ENCODE results near the gene PIBF1. TPM values are rescaled to one million over a fixed set of nuclear protein-coding genes. Genes with fewer than 3 reads are reported as not detected.
A peak's percentile ranks its signal among the peaks of the same experiment; 100 is the strongest.

The PIBF1 gene
- total and polyA plus RNA-seq, 2 of the 4 experiments (the other 2 are of a cell fraction): 5.1 to 13.3 TPM

DNA sequence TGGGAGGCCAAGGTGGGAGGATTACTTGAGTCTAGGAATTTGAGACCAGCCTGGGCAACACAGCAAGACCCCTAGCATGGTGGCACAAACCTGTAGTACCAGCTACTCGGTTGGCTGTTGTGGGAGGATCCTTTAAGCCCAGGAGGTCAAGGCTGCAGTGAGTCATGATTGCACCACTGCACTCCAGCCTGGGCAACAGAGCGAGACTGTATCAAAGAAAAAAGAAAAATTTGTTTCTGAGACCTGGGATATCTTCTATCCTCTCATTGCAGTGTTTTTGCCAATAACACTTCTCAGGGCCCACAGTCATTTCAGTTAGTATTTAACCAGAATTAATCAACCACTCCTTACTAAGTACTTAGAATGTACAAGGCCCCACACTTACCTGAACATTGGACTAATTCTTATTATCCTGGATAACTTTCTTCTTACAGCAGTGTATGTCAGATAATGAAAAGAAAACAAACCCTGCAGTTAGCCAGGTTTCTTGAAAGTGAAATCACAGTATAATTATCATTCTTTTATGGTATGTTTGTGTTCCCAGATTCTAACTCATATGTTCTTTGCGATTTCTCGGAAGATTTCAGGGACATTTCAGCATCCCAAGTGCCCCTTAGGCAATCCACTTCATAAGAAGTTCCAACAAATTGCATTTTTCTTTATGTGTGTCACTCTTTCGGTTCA lies 201.3 kb downstream of the PIBF1 start:
- Histone ChIP-seq H3K9me3 (ENCODE audit: control insufficient read depth, insufficient read depth, low read length) (no peaks in the 10 kb centered on the region), H3K27me3 (ENCODE audit: control insufficient read depth, insufficient read depth, low read length) (no peaks in the 10 kb centered on the region), H4K20me1 (ENCODE audit: insufficient read depth, low read length) (no peaks in the 10 kb centered on the region), H3K4me1 (ENCODE audit: control insufficient read depth, insufficient read depth, low read length) (no peaks in the 10 kb centered on the region), H3K4me3 (ENCODE audit: insufficient read depth, low read depth, low read length) (no peak overlapping the region), H2AFZ (replicated peaks; ENCODE audit: low read length, poor library complexity) (no peak overlapping the region), H2AK5ac (ENCODE audit: low read depth, low read length) (peak overlapping the region; percentile 15; the same call in 1 of the 2 replicates), H3K4me2 (ENCODE audit: low read depth, low read length) (no peak overlapping the region), H4K5ac (ENCODE audit: low read depth, low read length) (no peak overlapping the region), H2AK9ac (replicated peaks; ENCODE audit: low read depth, low read length, poor library complexity) (no peak overlapping the region), H3K14ac (replicated peaks; ENCODE audit: low read depth, low read length) (no peak overlapping the region), H3K56ac (ENCODE audit: extremely low read depth, insufficient read depth, low read length) (no peak overlapping the region), H3K27ac (ENCODE audit: insufficient read depth, low read length) (peak overlapping the region; percentile 14; the same call in 1 of the 2 replicates), H2BK15ac (ENCODE audit: low read depth, low read length) (no peak overlapping the region), H3K9me1 (ENCODE audit: insufficient read depth, low read length) (no peaks in the 10 kb centered on the region), H3K36me3 (ENCODE audit: control insufficient read depth, insufficient read depth, low read length) (peaks cover 3% of the 10 kb centered on the region; the same call in 1 of the 2 replicates), H3K4ac (ENCODE audit: low read depth, low read length) (no peak overlapping the region), H2BK120ac (ENCODE audit: low read depth, low read length) (no peak overlapping the region), H3K18ac (ENCODE audit: low read depth, low read length) (no peak overlapping the region), H4K8ac (ENCODE audit: low read depth in 2 of 2, low read length in 2 of 2) (no peak overlapping the region), H3K9ac (ENCODE audit: low read depth, low read length) (no peak overlapping the region), H3K79me1 (ENCODE audit: low read depth in 1 of 2, low read length in 2 of 2) (no peaks in the 10 kb centered on the region), H4K91ac (ENCODE audit: insufficient read depth, low read depth, low read length) (no peak overlapping the region), H2BK5ac (ENCODE audit: low read depth, low read length, poor library complexity, severe bottlenecking) (peak overlapping the region; percentile 32), H3K23ac (ENCODE audit: low read depth, low read length) (no peak overlapping the region), H2BK20ac (ENCODE audit: low read depth, low read length) (no peak overlapping the region; the same call in 1 of the 2 replicates)
- peak; percentile 76 for TF ChIP-seq CEBPB (IDR thresholded peaks at IDR 0.05; ENCODE audit: low read depth, low read length)
- TF ChIP-seq RAD21 (IDR thresholded peaks at IDR 0.05; ENCODE audit: low read length): no peak
- 100% methylated on average over 1 of the region's 5 CpGs; no CpG with 5 or more reads in 1 of the 2 experiments for WGBS, 2 experiments (ENCODE audit: extremely low coverage in 2 of 2, insufficient read length in 1 of 2)
- BruUV-seq (replicated peaks): no TSS peak
- ChIA-PET POLR2A (ENCODE audit: unreplicated experiment) (no interaction called here), CTCF (interaction anchor here (0.7 kb wide), 1 partner anchor 14 kb away, joined by 4 read pairs; no protein-coding TSS in a partner anchor)
- in situ Hi-C loops (cut with MboI; ENCODE audit: low sequenced_read_pairs): no loop called here
- dilution Hi-C loops (cut with HindIII; ENCODE audit: low sequenced_read_pairs, unreplicated experiment): no loop called here
- intact Hi-C loops (cut with micrococcal nuclease): no loop called here
- ATAC-seq (ENCODE audit: low read depth) (peak; percentile 66), DNase-seq (peak; percentile 69)

All from IMR-90 (cell line).